GM19193 (cell line): ENCODE measurements around the gene WDR41.

Source experiments
- POLR2A ChIP-seq: IDR thresholded peaks from 4 replicates; pipeline ENCODE4 v1.6.1; 2011; ENCODE audit not compliant: insufficient read depth, insufficient read length; ENCODE audit errors: extremely low read depth

WDR41 gene

GRCh38 chr5:77423022-77423750, 68.9 kb downstream of the WDR41 start:
- no peak for TF ChIP-seq POLR2A

- no peak for TF ChIP-seq POLR2A
These were observed 71.2 kb downstream of the WDR41 start for GRCh38 chr5:77420940-77421339.

- no peak for TF ChIP-seq POLR2A
These were observed 72.2 kb downstream of the WDR41 start for GRCh38 chr5:77419644-77420582.

GRCh38 chr5:77418601-77419581, 73.2 kb downstream of the WDR41 start:
- TF ChIP-seq POLR2A = no peak

GRCh38 chr5:77418162-77418561, 74.0 kb downstream of the WDR41 start:
- no peak for TF ChIP-seq POLR2A

- TF ChIP-seq POLR2A = no peak
These were observed 79.1 kb downstream of the WDR41 start for GRCh38 chr5:77413049-77413448.

- TF ChIP-seq POLR2A = no peak
These were observed 82.1 kb downstream of the WDR41 start for GRCh38 chr5:77409870-77410621.

GRCh38 chr5:77407152-77407551, 85.0 kb downstream of the WDR41 start:
- no peak for TF ChIP-seq POLR2A

GRCh38 chr5:77402796-77403195, 89.3 kb downstream of the WDR41 start:
- no peak for TF ChIP-seq POLR2A

- TF ChIP-seq POLR2A = no peak
These were observed 91.5 kb downstream of the WDR41 start for GRCh38 chr5:77400645-77401044.

GRCh38 chr5:77398896-77399295, 93.2 kb downstream of the WDR41 start:
- no peak for TF ChIP-seq POLR2A

- no peak for TF ChIP-seq POLR2A
These were observed 93.7 kb downstream of the WDR41 start for GRCh38 chr5:77398458-77398857.

GRCh38 chr5:77397686-77398292, 94.3 kb downstream of the WDR41 start:
- no peak for TF ChIP-seq POLR2A

GRCh38 chr5:77396017-77396416, 96.1 kb downstream of the WDR41 start:
- TF ChIP-seq POLR2A = no peak

- no peak for TF ChIP-seq POLR2A
These were observed 97.9 kb downstream of the WDR41 start for GRCh38 chr5:77394064-77394715.
